ENCODE results near the gene CCL8.
"Not testable (repeated sequence)": the region's sequence is repeated elsewhere in the genome, so short reads cannot be mapped to it uniquely, and the experiment has no call there.

Gene CCL8

DNA sequence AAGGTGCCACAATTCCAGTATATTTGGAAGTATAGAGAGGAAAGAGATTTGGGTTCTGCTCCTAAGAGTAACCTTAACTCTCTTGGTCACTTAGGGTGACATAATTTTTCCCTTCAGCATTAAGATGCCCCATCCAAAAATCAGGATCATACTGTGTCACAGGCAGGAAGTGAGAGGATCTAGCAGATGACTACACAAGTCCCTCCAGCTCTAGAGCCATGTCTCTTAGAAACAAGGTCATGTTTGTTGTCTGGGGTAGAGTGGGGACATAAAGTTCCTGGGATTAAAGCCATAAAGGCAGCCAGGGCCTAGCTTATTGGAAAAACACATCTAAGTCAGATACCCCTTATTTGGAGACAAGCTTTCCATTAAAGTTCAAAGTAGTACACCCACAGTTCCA is 2.7 kb downstream of the CCL8 start:
- DNase-seq (ENCODE audit: low read depth, low spot score) = no peak
- no peaks in the 10 kb centered on the region for H3K36me3 ChIP-seq (ENCODE audit: insufficient read depth, low read length)
- no peak overlapping the region for H3K4me3 ChIP-seq
- H3K9ac ChIP-seq (ENCODE audit: insufficient read length) = no peak overlapping the region
- no peaks in the 10 kb centered on the region for H3K9me3 ChIP-seq (ENCODE audit: low read depth, low read length)
- no peak overlapping the region for H3K27ac ChIP-seq
- no peak for TF ChIP-seq POLR2AphosphoS5 (IDR thresholded peaks at IDR 0.05; ENCODE audit: borderline replicate concordance, low read depth, low read length)
- no peak for TF ChIP-seq FOXP2 (optimal IDR thresholded peaks at IDR 0.05; ENCODE audit: control extremely low read depth, extremely low read length, insufficient read depth)
- no peak for TF ChIP-seq EZH2 (IDR thresholded peaks at IDR 0.05)

DNA sequence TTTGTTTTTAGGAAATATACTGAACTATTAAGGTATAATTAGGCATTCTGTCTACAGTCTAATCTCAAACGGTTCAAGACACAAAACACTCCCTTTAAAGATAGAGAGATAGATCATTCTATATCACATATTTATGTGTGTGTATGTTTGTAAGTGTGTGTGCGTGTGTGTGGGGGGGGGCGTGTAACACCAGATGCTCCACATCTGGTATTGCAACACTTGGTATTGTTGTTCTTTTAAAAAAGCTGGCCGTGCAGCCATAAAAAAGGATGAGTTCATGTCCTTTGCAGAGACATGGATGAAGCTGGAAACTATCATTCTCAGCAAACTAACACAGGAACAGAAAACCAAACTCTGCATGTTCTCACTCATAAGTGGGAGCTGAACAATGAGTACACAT is 8.3 kb downstream of the CCL8 start:
- not testable (repeated sequence) for H3K27ac ChIP-seq; H3K9me3 ChIP-seq (ENCODE audit: low read depth, low read length); H3K36me3 ChIP-seq (ENCODE audit: insufficient read depth, low read length); H3K9ac ChIP-seq (ENCODE audit: insufficient read length); H3K4me3 ChIP-seq; DNase-seq (ENCODE audit: low read depth, low spot score)

DNA sequence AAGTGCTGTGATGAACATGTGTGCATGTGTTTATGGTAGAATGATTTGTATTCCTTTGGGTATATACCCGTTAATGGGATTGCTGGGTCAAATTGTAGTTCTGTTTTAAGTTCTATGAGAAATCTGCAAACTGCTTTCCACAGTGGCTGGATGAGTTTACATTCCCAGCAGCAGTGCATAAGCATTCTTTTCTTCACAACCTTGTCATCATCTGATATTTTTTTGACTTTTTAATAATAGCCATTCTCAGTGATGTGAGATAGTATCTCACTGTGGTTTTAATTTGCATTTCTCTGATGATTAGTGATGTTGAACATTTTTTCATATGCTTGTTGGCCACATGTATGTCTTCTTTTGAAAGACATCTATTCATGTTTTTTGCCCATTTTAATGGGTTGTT is 18.5 kb downstream of the CCL8 start:
- no peak for DNase-seq (ENCODE audit: low read depth, low spot score)
- H3K9me3 ChIP-seq (ENCODE audit: low read depth, low read length) = no peaks in the 10 kb centered on the region
- no peak overlapping the region for H3K4me3 ChIP-seq
- H3K9ac ChIP-seq (ENCODE audit: insufficient read length) = no peak overlapping the region
- TF ChIP-seq EZH2 (IDR thresholded peaks at IDR 0.05) = no peak
- no peak for TF ChIP-seq FOXP2 (optimal IDR thresholded peaks at IDR 0.05; ENCODE audit: control extremely low read depth, extremely low read length, insufficient read depth)
- TF ChIP-seq POLR2AphosphoS5 (IDR thresholded peaks at IDR 0.05; ENCODE audit: borderline replicate concordance, low read depth, low read length) = no peak
- H3K27ac ChIP-seq = no peak overlapping the region
- H3K36me3 ChIP-seq (ENCODE audit: insufficient read depth, low read length) = no peaks in the 10 kb centered on the region

DNA sequence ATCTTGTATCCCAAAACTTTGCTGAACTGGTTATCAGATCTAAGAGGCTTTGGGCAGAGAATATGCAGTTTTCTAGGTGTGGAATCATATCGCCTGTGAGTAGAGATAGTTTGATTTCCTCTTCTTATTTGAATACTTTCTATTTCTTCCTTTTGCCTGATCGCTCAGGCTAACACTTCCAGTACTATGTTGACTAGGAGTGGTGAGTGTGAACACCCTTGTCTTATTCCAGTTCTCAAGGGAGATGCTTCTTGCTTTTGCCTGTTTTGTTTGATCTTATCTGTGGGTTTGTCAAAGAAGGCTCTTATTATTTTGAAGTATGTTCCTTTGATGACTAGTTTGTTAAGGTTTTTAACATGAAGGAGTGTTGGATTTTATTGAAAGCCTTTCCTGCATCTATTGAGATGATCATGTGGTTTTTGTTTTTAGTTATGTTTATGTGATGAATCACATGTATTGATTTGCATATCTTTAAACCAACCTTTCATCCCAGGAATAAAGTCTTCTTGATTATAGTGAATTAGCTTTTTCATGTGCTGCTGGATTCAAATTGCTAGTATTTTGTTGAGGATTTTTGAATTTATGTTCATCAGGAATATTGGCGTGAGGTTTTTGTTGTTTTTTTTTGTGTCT is 20.0 kb downstream of the CCL8 start:
- H3K4me3 ChIP-seq = no peak overlapping the region
- TF ChIP-seq POLR2AphosphoS5 (IDR thresholded peaks at IDR 0.05; ENCODE audit: borderline replicate concordance, low read depth, low read length) (no peak), EZH2 (IDR thresholded peaks at IDR 0.05) (no peak), FOXP2 (optimal IDR thresholded peaks at IDR 0.05; ENCODE audit: control extremely low read depth, extremely low read length, insufficient read depth) (no peak)
- DNase-seq (ENCODE audit: low read depth, low spot score) = no peak
- no peak overlapping the region for H3K9ac ChIP-seq (ENCODE audit: insufficient read length)
- H3K9me3 ChIP-seq (ENCODE audit: low read depth, low read length) = no peaks in the 10 kb centered on the region
- no peaks in the 10 kb centered on the region for H3K36me3 ChIP-seq (ENCODE audit: insufficient read depth, low read length)
- no peak overlapping the region for H3K27ac ChIP-seq

DNA sequence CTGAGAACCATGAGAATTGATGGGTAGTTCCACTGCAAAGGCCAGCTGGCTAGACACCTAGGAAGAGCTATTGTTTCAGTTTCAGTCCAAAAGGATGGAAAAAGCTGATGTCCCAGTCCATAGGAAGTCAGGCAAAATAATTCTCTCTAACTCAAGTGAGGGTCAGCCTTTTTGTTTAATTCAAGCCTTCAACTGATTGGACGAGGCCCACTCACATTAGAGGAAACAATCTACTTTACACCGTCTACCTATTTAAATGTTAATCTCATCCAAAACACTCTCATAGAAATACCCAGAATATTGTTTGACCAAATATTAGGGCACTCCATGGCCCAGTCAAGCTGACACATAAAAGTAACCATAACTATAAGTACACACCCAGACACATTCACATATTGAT is 22.7 kb downstream of the CCL8 start:
- H3K27ac ChIP-seq = no peak overlapping the region
- H3K36me3 ChIP-seq (ENCODE audit: insufficient read depth, low read length) = no peaks in the 10 kb centered on the region
- no peak for DNase-seq (ENCODE audit: low read depth, low spot score)
- no peak overlapping the region for H3K4me3 ChIP-seq
- TF ChIP-seq FOXP2 (optimal IDR thresholded peaks at IDR 0.05; ENCODE audit: control extremely low read depth, extremely low read length, insufficient read depth) (no peak), EZH2 (IDR thresholded peaks at IDR 0.05) (no peak), POLR2AphosphoS5 (IDR thresholded peaks at IDR 0.05; ENCODE audit: borderline replicate concordance, low read depth, low read length) (no peak)
- H3K9me3 ChIP-seq (ENCODE audit: low read depth, low read length) = no peaks in the 10 kb centered on the region
- H3K9ac ChIP-seq (ENCODE audit: insufficient read length) = no peak overlapping the region

DNA sequence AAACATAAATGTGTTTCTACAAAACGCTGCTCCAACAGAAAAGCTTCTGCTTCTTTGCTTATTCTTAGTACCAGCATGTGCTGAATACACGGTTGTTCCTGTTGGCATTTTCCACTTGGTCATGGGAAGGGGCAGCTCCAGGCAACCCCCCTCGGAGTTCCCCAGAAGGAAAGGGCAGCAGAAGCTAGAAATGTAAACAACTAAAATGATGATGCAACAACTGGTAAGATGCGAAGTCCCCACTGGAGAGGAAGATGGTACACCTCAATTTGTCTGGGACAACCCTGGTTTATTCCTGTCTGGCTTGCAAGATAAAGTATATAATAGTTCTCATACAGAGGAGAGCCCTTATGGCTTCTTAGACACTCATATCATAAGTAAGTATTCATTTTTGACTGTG is 27.8 kb downstream of the CCL8 start:
- DNase-seq (ENCODE audit: low read depth, low spot score) = no peak
- no peaks in the 10 kb centered on the region for H3K36me3 ChIP-seq (ENCODE audit: insufficient read depth, low read length)

DNA sequence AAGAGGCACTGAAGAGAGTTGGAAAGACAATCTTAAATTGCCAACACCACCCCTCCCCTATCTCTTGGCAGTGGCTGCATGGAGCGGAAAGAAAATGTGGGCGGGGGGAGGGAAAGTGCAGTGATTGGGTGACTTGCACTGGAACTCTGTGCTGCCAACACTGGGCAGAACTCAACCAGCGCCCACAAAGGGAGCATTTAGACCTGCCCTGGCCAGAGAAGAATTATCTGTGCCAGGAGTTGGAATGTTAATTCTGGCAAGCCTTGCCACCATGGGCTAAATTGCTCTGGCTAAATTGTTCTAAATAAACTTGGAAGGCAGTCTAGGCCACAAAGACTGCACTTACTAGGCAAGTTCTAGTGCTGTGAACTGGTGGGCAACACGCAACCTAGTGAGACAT is 30.5 kb downstream of the CCL8 start:
- DNase-seq (ENCODE audit: low read depth, low spot score) = no peak
- Histone ChIP-seq H3K9ac (ENCODE audit: insufficient read length) (no peak overlapping the region), H3K4me3 (no peak overlapping the region)

More for the DNA sequence above, 27.8 kb downstream of the CCL8 start:
- no peak overlapping the region for H3K27ac ChIP-seq
- H3K4me3 ChIP-seq = no peak overlapping the region
- TF ChIP-seq FOXP2 (optimal IDR thresholded peaks at IDR 0.05; ENCODE audit: control extremely low read depth, extremely low read length, insufficient read depth) (no peak), POLR2AphosphoS5 (IDR thresholded peaks at IDR 0.05; ENCODE audit: borderline replicate concordance, low read depth, low read length) (no peak), EZH2 (IDR thresholded peaks at IDR 0.05) (no peak)
- H3K9me3 ChIP-seq (ENCODE audit: low read depth, low read length) = no peaks in the 10 kb centered on the region
- H3K9ac ChIP-seq (ENCODE audit: insufficient read length) = no peak overlapping the region

DNA sequence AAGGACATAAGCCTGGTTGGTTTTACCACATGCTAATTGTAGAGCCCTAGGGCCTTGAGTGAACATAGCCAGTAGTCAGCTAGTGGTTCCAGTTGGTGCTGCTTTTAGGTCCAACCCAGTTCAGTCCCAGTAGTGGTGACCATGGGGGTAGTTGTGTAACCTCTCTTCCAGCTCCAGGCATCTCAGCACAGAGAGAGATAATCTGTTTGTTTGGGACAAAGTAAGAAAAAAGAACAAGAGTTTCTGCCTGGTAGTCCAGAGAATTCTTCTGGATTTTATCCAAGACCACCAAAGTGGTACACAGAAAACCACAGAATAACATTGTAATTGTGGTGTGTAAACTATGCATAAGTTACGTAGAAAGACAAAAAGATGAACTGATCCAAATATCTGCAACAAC is 31.9 kb downstream of the CCL8 start:
- no peak overlapping the region for H3K9ac ChIP-seq (ENCODE audit: insufficient read length)
- H3K9me3 ChIP-seq (ENCODE audit: low read depth, low read length) = no peaks in the 10 kb centered on the region
- no peaks in the 10 kb centered on the region for H3K36me3 ChIP-seq (ENCODE audit: insufficient read depth, low read length)
- TF ChIP-seq FOXP2 (optimal IDR thresholded peaks at IDR 0.05; ENCODE audit: control extremely low read depth, extremely low read length, insufficient read depth) = no peak
- TF ChIP-seq EZH2 (IDR thresholded peaks at IDR 0.05) = no peak
- TF ChIP-seq POLR2AphosphoS5 (IDR thresholded peaks at IDR 0.05; ENCODE audit: borderline replicate concordance, low read depth, low read length) = no peak
- H3K27ac ChIP-seq = no peak overlapping the region
- DNase-seq (ENCODE audit: low read depth, low spot score) = no peak
- H3K4me3 ChIP-seq = no peak overlapping the region

More for the DNA sequence above, 30.5 kb downstream of the CCL8 start:
- no peak overlapping the region for H3K27ac ChIP-seq
- TF ChIP-seq POLR2AphosphoS5 (IDR thresholded peaks at IDR 0.05; ENCODE audit: borderline replicate concordance, low read depth, low read length) (no peak), FOXP2 (optimal IDR thresholded peaks at IDR 0.05; ENCODE audit: control extremely low read depth, extremely low read length, insufficient read depth) (no peak), EZH2 (IDR thresholded peaks at IDR 0.05) (no peak)
- no peaks in the 10 kb centered on the region for H3K36me3 ChIP-seq (ENCODE audit: insufficient read depth, low read length)
- H3K9me3 ChIP-seq (ENCODE audit: low read depth, low read length) = no peaks in the 10 kb centered on the region

DNA sequence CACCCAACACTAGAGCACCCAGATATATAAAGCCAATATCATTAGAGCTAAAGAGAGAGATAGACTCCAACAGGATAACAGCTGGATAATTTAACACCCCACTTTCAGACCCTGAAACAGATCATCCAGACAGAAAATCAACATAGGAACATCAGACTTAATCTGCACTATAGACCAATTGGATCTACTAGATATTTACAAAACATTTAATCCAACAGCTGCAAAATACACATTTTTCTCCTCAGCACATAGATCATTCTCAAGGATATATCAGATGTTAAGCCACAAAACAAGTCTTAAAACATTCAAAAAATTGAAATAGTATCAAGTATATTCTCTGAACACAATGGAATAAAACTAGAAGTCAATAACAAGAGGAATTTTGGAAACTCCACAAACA is 33.0 kb downstream of the CCL8 start:
- Histone ChIP-seq H3K4me3 (no peak overlapping the region), H3K27ac (no peak overlapping the region), H3K36me3 (ENCODE audit: insufficient read depth, low read length) (no peaks in the 10 kb centered on the region), H3K9me3 (ENCODE audit: low read depth, low read length) (no peaks in the 10 kb centered on the region), H3K9ac (ENCODE audit: insufficient read length) (no peak overlapping the region)
- no peak for DNase-seq (ENCODE audit: low read depth, low spot score)
- TF ChIP-seq POLR2AphosphoS5 (IDR thresholded peaks at IDR 0.05; ENCODE audit: borderline replicate concordance, low read depth, low read length) = no peak
- TF ChIP-seq EZH2 (IDR thresholded peaks at IDR 0.05) = no peak
- TF ChIP-seq FOXP2 (optimal IDR thresholded peaks at IDR 0.05; ENCODE audit: control extremely low read depth, extremely low read length, insufficient read depth) = no peak

Measured in SK-N-MC (cell line).